ENCODE measurements around the gene ITGA3. TPM values are rescaled to one million over a fixed set of nuclear protein-coding genes. Genes with fewer than 3 reads are reported as not detected.

The ITGA3 gene
- total RNA-seq = 10 to 100 TPM; 16.6 to 16.9 TPM

DNA sequence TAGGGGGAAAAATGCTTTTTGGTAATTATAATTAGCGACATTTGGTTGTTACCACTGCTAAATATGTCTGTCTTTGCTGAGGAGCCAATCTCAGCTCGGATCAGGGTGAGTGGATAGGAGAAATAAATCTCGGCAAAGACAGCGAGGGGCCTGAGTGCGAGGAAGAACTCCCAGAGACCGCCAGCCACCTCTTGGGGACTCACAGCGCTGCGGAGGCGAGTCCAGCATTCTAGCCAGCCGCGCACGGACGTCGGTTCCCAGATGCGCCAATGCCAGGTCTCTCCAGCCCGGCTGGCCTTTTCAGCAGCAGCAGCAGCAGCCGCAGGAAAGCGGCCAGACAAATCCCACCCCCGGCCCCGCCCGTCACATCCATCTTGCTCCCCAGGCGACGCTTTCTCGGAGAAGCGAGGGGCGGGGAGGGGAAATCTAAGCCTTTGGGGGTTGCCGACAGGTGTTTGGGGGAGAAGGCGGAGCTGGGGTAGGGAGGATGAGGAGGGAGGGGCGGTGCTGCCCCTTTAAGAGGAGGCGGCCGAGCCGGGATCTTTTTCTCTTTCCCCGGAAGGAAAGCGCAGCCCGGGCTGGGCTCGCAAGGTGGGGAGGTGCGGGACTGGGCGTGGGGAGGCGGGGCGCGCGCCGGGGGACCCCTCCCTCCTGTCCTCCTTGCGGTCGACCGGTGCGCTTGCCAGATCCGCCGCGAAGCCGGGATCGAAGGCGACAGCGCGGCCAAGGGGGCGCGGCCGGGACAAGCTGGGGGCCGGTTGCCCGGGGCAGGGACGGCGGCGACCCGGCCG is at the start of gene ITGA3:
Gene ITGA3, plus strand, starts transcription at position 685 of the 791 bp plus-strand sequence. CDS start 330 bp downstream, outside the sequence.
- peaks cover 40% of the 10 kb centered on the region for H3K4me1 Mint-ChIP-seq (ENCODE audit: low read depth)
- no peaks in the 10 kb centered on the region for H3K27me3 Mint-ChIP-seq (ENCODE audit: low read depth)

DNA sequence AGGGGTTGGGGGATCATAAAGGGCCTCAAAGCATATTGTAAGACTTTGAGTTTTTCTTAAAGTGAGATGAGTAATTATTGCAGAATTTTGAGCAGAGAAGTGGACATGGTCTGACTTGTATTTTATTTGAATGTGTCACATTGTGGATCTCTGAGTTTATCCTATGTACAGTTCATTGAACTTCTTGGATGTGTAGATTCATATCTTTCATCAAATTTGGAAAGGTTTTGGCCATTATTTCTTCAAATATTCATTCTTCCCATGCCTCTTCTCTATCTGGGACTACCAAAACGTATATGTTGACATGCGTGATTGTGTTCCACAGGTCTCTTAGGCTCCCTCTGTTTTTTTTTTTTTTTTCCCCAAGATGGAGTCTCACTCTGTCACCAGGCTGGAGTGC is 46.6 kb upstream of the ITGA3 start:
- DNase-seq = no peak
- Mint-ChIP-seq H3K4me1 (ENCODE audit: low read depth) (no peaks in the 10 kb centered on the region), H3K4me3 (no peak overlapping the region), H3K9me3 (peaks cover 6 to 8% of the 10 kb centered on the region in 2 donors), H3K27ac (no peak overlapping the region), H3K27me3 (ENCODE audit: low read depth) (peaks cover 50% of the 10 kb centered on the region), H3K36me3 (ENCODE audit: insufficient read depth in 2 of 2) (peaks cover 7% of the 10 kb centered on the region in 2 donors)
- no peak for ATAC-seq (replicated peaks in 1 of 2)

More for the DNA sequence above, at the start of gene ITGA3:
- Mint-ChIP-seq H3K36me3 (ENCODE audit: insufficient read depth in 2 of 2) (peaks cover 0 to 3% of the 10 kb centered on the region in 2 donors), H3K9me3 (no peaks in the 10 kb centered on the region), H3K27ac (peak within 1 kb of the TSS; percentile 78), H3K4me3 (peak within 1 kb of the TSS; percentile 96 to 98)
- peak; percentile 62 to 66 for DNase-seq
- peak; percentile 59 to 60 for ATAC-seq (replicated peaks in 1 of 2)

DNA sequence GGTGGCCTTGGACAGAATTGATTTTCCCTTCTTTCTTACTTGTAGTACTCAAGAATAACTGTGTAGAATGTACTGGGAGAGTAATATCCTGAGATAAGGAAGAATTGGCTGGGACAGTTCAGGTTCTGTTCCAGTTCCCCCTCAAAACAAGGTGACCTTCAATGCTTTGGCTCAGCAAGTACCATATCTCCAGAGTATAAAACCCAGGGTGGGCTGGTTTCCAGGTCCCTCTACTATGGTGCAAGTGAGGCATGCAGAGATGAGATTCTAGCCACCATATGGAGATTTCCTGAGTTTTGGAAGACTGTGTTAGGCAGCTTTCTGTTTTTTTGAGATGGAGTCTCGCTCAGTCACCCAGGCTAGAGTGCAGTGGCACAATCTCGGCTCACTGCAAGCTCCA is 42.8 kb upstream of the ITGA3 start:
- H3K4me3 Mint-ChIP-seq = no peak overlapping the region
- H3K36me3 Mint-ChIP-seq (ENCODE audit: insufficient read depth in 2 of 2) = peaks cover 9 to 14% of the 10 kb centered on the region in 2 donors
- peaks cover 14 to 15% of the 10 kb centered on the region in 2 donors for H3K9me3 Mint-ChIP-seq
- DNase-seq = no peak
- H3K4me1 Mint-ChIP-seq (ENCODE audit: low read depth) = no peaks in the 10 kb centered on the region
- H3K27me3 Mint-ChIP-seq (ENCODE audit: low read depth) = peaks cover 36% of the 10 kb centered on the region
- no peak overlapping the region for H3K27ac Mint-ChIP-seq
- ATAC-seq (replicated peaks in 1 of 2) = no peak

DNA sequence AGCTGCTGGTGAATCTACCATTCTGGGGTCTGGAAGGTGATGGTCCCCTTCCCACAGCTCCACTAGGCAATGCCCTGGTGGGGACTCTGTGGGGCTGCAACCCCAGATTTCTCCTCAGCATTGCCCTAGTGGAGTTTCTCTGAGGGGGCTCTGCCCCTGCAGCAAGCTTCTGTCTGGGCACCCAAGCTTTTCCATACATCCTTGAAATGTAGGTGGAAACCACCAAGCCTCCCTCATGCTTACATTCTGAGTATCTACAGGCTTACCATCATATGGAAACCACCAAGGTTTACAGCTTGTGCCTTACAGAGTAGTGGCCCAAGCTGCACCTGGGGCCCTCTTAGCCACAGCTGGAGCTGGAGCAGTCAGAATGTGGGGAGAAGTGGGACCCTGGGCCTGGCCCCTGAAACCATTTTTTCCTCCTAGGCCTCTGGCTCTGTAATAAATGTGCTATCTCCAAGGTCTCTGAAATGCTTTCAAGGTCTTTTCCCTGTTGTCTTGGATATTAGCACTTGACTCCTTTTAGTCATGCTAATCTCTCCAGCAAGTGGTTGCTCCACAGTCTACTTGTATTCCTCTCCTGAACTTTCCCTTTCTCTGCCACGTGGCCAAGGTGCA is 41.3 kb upstream of the ITGA3 start:
- H3K4me3 Mint-ChIP-seq = no peak overlapping the region
- H3K9me3 Mint-ChIP-seq = peaks cover 11% of the 10 kb centered on the region in 2 donors
- H3K27ac Mint-ChIP-seq = no peak overlapping the region
- H3K4me1 Mint-ChIP-seq (ENCODE audit: low read depth) = no peaks in the 10 kb centered on the region
- DNase-seq = no peak
- ATAC-seq (replicated peaks in 1 of 2) = no peak
- H3K27me3 Mint-ChIP-seq (ENCODE audit: low read depth) = peaks cover 23% of the 10 kb centered on the region
- peaks cover 6 to 10% of the 10 kb centered on the region in 2 donors for H3K36me3 Mint-ChIP-seq (ENCODE audit: insufficient read depth in 2 of 2)

DNA sequence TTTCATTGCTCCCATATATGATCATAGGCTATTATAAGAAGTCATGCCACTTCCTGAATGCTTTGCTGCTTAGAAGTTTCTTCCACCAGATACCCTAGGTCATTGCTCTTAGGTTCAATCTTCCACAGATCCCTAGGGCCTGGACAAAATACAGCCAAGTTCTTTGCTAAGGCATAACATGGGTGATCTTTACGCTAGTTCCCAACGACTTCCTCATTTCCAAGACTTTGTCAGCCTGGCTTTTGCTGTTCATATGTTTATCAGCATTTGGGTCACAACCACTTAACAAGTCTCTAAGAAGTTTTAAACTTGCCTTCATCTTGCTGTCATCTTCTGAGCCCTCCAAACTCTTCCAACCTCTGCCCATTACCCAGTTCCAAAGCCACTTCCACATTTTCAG is 40.8 kb upstream of the ITGA3 start:
- no peak overlapping the region for H3K27ac Mint-ChIP-seq
- no peak overlapping the region for H3K4me3 Mint-ChIP-seq
- no peaks in the 10 kb centered on the region for H3K4me1 Mint-ChIP-seq (ENCODE audit: low read depth)
- peaks cover 18% of the 10 kb centered on the region for H3K27me3 Mint-ChIP-seq (ENCODE audit: low read depth)
- H3K36me3 Mint-ChIP-seq (ENCODE audit: insufficient read depth in 2 of 2) = peaks cover 6 to 10% of the 10 kb centered on the region in 2 donors
- DNase-seq = no peak
- peaks cover 11% of the 10 kb centered on the region in 2 donors for H3K9me3 Mint-ChIP-seq
- no peak for ATAC-seq (replicated peaks in 1 of 2)

DNA sequence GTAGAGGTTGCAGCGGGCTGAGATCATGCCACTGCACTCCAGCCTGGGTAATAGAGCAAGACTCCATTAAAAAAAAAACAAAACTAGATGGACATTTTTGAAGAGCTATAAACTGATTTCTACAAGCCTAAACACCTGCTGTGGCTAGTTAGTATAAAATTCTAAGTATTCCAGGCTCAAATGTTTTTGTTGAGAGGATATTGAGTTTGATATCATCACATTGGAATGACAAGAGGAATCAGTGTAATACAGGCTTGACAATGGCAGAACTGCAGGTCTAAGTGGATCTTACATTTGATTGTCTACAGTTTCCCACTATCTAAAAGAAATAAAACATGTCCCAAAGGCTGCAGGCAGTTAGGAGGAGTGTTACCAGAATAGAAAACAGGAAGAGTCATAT is 37.0 kb upstream of the ITGA3 start:
- Mint-ChIP-seq H3K9me3 (peaks cover 6 to 9% of the 10 kb centered on the region in 2 donors), H3K4me1 (ENCODE audit: low read depth) (no peaks in the 10 kb centered on the region), H3K27ac (no peak overlapping the region), H3K4me3 (no peak overlapping the region), H3K36me3 (ENCODE audit: insufficient read depth in 2 of 2) (peaks cover 2 to 7% of the 10 kb centered on the region in 2 donors), H3K27me3 (ENCODE audit: low read depth) (peaks cover 10% of the 10 kb centered on the region)
- DNase-seq (no peak), ATAC-seq (replicated peaks in 1 of 2) (no peak)

DNA sequence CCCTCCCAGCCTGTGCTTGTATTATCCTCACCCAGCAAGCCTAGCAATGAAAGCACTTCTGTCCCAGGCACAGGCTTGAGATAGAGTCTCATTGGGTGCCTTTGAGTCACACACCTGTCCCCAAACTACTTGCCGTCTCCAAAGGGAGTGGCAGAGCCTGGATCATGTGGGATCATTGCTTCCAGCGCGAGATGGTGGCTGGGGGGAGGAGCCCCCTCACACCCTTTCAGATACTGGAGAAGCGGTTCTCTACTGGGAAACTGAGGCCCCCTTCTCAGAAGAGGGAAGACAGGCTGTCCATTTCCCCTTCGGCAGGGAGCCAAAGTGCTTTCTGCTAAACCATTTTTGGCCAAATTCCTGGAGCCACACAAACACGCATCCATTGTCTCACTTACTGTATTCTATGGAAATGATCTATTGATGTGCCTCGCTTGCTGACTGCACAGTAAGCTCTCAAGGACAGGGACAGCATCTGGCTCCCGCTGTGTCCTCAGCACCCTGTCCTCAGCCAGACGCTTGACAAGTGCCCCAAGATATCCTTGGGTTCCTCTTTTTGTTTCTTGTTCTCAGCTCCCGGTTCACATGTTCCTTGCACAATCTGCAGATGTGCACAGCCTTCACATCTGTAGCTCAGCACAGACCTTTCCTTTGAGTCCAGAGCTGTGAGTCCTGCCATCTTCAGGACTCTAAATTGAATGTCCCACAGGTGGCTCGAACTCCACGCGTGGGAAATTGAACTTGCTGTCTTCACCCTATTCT is 34.9 kb upstream of the ITGA3 start:
- DNase-seq (no peak), ATAC-seq (replicated peaks in 1 of 2) (no peak)
- Mint-ChIP-seq H3K9me3 (no peaks in the 10 kb centered on the region), H3K36me3 (ENCODE audit: insufficient read depth in 2 of 2) (no peaks in the 10 kb centered on the region), H3K27me3 (ENCODE audit: low read depth) (peaks cover 10% of the 10 kb centered on the region), H3K4me3 (no peak overlapping the region), H3K4me1 (ENCODE audit: low read depth) (no peaks in the 10 kb centered on the region), H3K27ac (no peak overlapping the region)

DNA sequence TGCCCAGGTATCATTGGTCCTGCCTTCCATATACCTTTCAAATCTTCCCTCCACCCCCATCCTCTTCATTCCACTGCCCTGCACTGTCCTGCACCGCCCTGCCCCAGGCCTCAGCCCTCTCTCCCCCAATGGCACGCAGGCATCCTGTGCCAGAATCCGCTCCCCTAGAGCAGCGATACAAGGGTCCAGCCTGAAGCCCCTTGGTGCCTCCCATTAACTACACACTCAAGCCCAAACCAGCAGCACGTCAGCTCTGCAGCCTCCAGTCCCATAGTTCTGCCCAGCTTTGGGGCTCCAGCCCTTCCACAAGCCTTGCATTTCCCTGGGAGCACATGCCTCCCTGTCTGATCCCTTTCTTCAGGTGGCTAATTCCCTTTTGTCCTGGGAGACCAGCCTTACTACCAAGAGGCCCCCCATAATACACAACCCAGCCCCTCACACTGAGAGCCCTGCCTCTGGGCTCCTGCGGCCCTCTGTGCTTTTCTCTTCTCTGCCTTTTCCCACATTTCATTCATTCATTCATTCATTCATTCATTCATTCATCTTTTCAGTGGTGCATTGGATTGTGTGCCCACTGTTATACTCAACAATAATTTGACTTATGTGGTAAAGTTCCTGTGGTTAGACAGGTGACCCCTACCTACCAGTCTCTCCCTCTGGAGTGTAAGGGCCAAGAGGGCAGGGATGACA is 34.1 kb upstream of the ITGA3 start:
- H3K27me3 Mint-ChIP-seq (ENCODE audit: low read depth) = peaks cover 10% of the 10 kb centered on the region
- H3K27ac Mint-ChIP-seq = no peak overlapping the region
- DNase-seq = no peak
- no peaks in the 10 kb centered on the region for H3K36me3 Mint-ChIP-seq (ENCODE audit: insufficient read depth in 2 of 2)
- no peaks in the 10 kb centered on the region for H3K9me3 Mint-ChIP-seq
- H3K4me3 Mint-ChIP-seq = no peak overlapping the region
- peaks cover 2% of the 10 kb centered on the region for H3K4me1 Mint-ChIP-seq (ENCODE audit: low read depth)
- ATAC-seq (replicated peaks in 1 of 2) = no peak

DNA sequence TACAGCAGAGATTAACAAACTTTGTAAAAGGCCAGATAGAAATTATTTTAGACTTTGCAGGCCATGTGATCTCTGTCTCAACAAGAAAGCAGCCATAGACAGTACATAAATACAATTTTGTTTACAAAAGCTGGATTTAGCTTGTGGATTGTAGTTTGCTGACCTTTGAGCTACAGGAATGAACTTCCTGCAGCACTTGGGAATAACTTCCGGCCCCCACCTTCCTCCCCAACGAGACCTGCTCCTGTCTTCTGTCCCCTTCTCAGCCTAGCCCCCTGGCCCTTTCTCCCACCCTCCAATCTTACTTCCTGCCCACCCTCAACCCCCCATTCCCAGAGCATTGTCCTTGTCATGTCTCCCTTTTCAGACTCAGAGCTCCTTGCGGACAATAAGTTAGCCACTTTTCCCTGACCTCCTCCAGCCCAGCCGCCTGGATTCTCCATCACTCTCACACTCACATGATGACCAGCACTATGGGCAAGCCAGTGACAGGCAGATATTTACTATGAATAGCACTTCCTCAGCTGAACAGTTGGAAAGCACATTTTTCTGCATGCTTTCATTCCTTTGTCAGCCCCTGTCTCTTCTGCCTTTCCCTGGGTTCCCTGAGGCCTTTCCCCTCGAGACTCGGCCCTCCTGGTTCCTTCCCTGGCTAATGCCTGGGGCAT is 33.3 kb upstream of the ITGA3 start:
- Mint-ChIP-seq H3K4me1 (ENCODE audit: low read depth) (peaks cover 9% of the 10 kb centered on the region), H3K36me3 (ENCODE audit: insufficient read depth in 2 of 2) (no peaks in the 10 kb centered on the region), H3K4me3 (no peak overlapping the region), H3K27me3 (ENCODE audit: low read depth) (peaks cover 14% of the 10 kb centered on the region), H3K27ac (no peak overlapping the region), H3K9me3 (no peaks in the 10 kb centered on the region)
- DNase-seq (no peak), ATAC-seq (replicated peaks in 1 of 2) (no peak)

DNA sequence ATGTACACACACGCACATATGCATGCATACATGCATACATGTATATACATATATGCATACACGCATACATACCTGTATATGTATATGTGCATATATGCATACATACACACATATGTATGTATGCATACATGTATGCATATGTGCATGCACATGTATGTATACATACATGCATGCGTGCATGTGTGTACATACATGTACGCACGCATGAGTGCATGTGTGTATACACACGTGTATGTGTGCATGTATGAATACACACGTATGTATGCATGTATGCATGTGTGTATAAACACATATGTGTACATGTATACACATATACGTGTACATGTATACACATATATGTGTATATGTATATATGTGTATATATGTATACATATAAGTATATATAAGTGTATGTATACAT is 32.4 kb upstream of the ITGA3 start:
- Mint-ChIP-seq H3K27ac (no peak overlapping the region), H3K4me3 (no peak overlapping the region), H3K9me3 (no peaks in the 10 kb centered on the region), H3K36me3 (ENCODE audit: insufficient read depth in 2 of 2) (no peaks in the 10 kb centered on the region), H3K27me3 (ENCODE audit: low read depth) (peaks cover 23% of the 10 kb centered on the region), H3K4me1 (ENCODE audit: low read depth) (peaks cover 18% of the 10 kb centered on the region)
- ATAC-seq (replicated peaks in 1 of 2) (no peak), DNase-seq (no peak)

DNA sequence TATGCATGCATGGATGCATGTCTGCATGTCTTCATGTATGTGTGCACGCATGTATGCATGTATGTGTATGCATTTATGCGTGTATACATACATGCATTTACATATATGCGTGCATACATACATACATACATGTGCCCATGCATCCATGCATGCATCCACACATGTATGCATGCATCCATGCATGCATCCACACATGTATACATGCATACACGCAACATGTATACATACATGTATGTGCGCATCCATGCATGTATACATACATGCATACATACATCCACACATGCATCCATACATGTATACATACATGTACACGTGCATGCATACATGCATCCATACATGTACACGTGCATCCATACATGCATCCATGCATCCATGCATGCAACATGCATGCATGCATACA is 31.1 kb upstream of the ITGA3 start:
- DNase-seq (no peak), ATAC-seq (replicated peaks in 1 of 2) (no peak)
- H3K27me3 Mint-ChIP-seq (ENCODE audit: low read depth) = peaks cover 31% of the 10 kb centered on the region
- H3K9me3 Mint-ChIP-seq = no peaks in the 10 kb centered on the region
- no peak overlapping the region for H3K27ac Mint-ChIP-seq
- H3K4me1 Mint-ChIP-seq (ENCODE audit: low read depth) = peaks cover 24% of the 10 kb centered on the region
- H3K4me3 Mint-ChIP-seq = no peak overlapping the region
- H3K36me3 Mint-ChIP-seq (ENCODE audit: insufficient read depth in 2 of 2) = no peaks in the 10 kb centered on the region

DNA sequence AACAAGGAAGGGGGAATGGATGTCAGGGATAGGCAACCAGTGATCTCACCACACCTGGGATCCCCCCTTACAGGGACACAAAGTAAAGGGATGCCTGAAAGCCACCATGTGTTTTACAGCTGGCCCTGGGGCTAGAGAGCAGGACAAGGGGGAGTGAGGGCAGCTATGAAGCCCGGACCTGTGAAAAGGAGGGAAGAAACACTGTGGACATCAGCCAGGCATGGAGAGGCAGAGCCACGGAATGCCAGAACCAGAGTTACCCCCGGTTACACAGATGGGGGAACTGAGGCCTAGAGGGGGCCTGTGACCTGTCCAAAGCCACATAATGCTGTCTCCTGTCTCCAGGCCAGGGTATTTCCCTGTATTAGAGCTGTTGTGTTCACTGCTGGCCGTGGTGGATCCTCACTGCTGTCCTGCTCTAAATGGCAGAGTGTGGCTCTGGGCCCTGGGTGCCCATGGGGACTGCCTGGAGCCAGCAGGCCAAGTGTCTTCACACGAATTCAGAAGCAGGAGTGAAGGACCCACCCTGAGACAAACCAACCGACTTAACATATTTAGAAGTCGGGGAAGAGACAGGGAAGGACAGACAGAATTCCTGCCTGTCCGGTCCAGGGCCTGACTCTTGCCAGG is 29.7 kb upstream of the ITGA3 start:
- no peaks in the 10 kb centered on the region for H3K36me3 Mint-ChIP-seq (ENCODE audit: insufficient read depth in 2 of 2)
- peaks cover 24% of the 10 kb centered on the region for H3K4me1 Mint-ChIP-seq (ENCODE audit: low read depth)
- ATAC-seq (replicated peaks in 1 of 2) (no peak), DNase-seq (no peak)
- H3K4me3 Mint-ChIP-seq = peak overlapping the region; percentile 41 to 55
- H3K27me3 Mint-ChIP-seq (ENCODE audit: low read depth) = peaks cover 29% of the 10 kb centered on the region
- no peak overlapping the region for H3K27ac Mint-ChIP-seq
- no peaks in the 10 kb centered on the region for H3K9me3 Mint-ChIP-seq

Measured in activated T-cell treated with anti-CD3 and anti-CD28 coated beads, Interleukin-2, amount 50 U/mL, for 72 hours (primary cell).